NCI-H460 (cell line): Measurements from ENCODE around the gene HOXC6. TPM values are rescaled to one million over a fixed set of nuclear protein-coding genes. Genes with fewer than 3 reads are reported as not detected.
A peak's percentile ranks its signal among the peaks of the same experiment; 100 is the strongest.
"Not testable (repeated sequence)": the region's sequence is repeated elsewhere in the genome, so short reads cannot be mapped to it uniquely, and the experiment has no call there.

Experiments
- DNase-seq: peaks from one replicate; pipeline ENCODE4 v3.0.0-alpha.2; 2016; ENCODE audit warnings: low read depth; ENCODE audit errors: extremely low read depth
- total RNA-seq: library from RNA; depleted of rRNA; stranded (reverse); fragments of >200 nt; shearing (Covaris generic); gene quantifications from 2 replicates; pipeline ENCODE4 v1.2.3, GENCODE V29; 2014

HOXC6 gene
- total RNA-seq, 1 experiment from 2014 or later: 1.4 TPM

- no peak for DNase-seq
Observed at GRCh38 chr12:54038284-54038870, 10.1 kb downstream of the HOXC6 start.

DNA sequence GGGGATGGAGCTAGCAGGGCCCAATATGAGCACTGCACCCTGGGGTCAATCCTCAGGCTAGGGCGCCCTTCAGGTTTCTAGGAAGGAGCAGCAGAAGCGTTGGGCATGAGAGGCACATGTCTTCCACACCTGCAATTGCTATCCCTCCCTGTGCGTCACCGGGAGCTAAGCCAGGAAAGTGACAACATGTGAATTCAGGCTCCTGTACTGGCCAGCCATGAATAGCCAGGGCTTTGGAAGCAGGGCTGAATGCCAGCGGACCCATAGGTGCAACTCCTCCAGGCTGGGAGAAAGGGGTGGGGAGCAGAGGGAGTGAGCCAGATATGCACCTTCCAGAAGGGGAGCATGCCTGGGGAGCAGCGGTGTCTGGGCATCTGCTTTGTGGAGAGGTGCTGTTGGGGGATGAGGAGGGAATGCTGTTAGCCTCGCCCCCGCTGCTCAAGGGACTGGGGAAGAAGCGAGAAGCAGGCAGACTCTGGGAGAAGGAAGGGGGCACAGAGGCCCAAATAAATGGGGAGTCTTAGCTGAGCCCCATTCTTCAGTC lies 10.7 kb downstream of the HOXC6 start:
- no peak for DNase-seq

DNA sequence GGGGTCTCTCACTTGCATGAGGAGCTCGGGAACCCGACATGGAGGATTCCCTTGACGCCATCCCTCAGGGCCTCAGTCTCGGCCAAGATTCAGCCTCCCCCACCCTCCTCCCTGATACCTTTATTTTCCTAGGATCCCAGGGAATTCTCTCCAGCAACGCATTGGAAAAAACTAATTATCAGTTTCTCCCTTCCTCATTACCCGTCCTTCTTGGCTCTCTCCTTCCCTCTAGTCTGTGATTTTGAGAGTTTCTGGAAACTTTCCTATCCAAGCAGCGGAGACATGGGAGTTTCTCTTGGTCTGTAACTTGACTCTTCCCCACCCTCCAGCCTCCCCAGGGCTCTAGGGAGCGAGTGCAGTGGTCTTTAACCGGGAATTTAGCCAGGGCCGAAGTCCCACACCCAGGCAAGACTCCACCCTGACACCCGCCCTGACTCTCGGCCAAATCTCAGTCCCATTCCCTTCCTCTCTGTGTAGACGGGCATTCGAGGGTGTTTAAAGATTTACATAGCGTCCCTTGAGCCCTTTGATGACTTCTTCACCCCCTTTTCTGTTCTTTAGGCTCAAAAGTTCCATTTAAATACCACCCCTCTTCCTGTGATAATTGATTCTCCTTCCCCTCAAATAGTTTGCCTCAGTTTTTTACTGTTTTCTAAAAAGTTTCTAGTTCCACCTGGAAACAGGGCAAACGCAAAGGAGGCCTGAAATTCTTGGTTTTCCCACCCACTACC lies 11.3 kb downstream of the HOXC6 start:
- no peak for DNase-seq

- peak; percentile 18 for DNase-seq
Observed at GRCh38 chr12:54040148-54040494, 11.9 kb downstream of the HOXC6 start.

DNA sequence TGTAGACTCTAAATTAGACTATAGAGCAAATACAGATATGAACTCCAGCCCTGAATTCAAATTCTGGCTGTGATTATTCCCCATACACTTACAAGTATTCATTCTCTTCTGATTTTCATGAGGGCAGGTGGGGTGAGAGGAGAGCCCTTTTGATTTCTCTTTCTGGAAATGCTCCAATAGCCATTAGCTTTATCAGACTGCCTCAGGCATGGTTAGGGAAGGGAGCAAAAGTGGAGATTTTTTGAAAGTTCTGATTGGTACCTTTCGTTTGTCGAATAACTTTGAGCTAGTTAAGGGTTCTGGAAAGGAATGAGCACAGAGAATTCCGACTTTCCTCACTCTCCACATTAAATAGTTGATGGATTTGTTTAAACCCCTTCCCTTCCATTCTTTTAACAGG lies 12.4 kb downstream of the HOXC6 start:
- DNase-seq: no peak

- no peak for DNase-seq
Observed at GRCh38 chr12:54041097-54041690, 13.0 kb downstream of the HOXC6 start.

DNA sequence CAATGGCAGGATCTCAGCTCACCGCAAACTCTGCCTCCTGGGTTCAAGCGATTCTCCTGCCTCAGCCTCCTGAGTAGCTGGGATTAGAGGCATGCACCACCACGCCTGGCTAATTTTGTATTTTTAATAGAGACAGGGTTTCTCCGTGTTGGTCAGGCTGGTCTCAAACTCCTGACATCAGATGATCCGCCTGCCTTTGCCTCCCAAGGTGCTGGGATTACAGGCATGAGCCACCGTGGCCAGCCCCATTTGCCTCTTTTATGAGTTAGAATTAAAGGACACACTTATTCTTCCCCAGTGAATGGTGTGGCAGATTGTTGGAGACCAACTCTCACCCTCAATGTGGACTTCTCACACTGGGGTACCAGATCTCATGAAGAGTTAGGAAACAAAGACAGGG lies 13.8 kb downstream of the HOXC6 start:
- DNase-seq: not testable (repeated sequence)

DNA sequence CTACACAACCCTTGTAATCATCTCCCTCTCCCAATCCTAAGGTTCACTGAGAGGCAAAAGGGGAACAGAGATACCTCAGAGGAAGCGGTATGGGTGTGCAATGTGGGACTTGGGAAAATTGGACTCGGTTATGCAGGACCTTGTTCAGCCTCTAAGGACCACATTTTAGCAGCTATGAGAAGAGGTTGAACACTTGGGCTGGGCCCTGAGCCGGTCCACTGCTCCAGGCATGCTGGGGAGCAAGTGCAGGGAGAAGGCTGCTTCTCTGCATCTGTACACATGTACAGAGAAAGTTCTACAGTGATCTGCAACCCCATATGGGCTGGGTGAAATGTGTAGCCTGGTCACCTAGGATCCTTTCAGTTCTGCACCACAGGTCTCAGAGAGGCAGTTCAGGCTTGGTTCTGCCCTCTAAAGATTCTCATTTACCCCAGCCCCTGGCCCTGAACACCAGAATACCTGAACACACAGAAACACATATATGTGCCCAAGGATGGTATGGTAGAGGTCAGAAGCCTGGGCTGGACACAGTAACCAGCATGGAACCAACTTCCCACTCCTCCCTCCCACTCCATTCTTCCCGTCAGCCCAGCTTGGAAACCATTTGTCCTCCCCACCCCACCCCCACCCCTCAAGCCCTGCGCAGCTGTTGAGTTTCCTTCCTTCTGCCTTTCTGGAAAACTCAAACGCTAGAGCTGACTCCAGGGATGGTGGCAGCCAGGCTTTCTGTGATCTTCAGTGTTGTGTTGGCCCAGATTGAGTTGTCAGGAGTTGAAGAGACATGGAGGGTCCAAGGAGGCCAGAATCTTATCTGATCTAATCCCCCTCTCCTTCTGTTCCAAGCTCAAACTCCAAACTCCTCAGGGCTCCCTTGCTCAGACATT lies 15.0 kb downstream of the HOXC6 start:
- no peak for DNase-seq

- no peak for DNase-seq
Observed at GRCh38 chr12:54044425-54045103, 16.3 kb downstream of the HOXC6 start.

- no peak for DNase-seq
Observed at GRCh38 chr12:54045401-54045800, 17.2 kb downstream of the HOXC6 start.

DNA sequence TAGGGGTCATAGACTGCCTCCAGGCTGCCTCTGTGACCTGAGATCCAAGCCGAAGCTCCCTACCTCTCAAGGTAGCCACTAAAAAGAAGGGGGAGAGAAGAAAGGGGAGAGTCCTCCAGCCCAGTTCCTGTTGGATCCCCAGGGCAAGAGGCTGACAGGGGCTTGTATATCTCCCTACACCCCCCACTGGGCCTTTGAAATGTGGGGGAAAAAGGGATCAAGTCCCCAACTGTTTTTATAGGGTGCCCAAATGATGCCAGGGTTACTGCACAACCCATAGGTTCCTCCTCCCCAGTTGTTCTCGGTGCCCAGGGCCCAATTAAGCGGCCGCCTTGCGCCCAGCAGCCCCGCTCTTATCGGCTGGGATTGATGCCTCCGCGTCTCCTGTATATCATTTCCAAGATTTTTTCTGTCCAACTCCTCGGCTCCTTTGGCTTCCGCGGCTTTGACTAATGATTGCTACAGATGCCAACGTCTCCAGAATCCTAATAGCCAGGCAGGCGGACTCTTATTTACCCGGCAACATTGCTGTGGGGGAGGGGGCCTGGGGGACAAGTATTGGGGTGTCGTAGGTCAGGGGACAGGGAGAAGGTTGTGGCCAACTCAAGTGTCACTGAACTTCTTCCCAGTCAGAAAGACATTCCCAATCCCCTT lies 17.8 kb downstream of the HOXC6 start:
- no peak for DNase-seq

DNA sequence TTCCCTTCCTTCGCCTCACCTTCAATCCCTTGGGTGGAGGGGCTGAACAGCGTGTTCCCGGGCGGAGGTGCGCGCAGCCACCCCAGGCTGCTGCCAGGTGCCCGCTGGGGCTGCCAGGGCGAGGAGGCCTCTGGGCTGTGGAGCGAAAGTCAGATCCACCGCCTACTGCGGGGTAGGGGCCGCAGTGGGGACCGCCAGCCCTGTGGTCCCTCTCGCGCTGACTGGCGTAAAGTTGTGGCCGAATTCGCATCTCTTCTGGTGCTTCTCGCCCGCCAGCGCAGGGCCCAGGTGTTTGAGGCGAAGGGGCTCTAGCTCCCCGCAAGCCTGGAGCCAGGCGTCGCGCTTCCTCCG lies 18.5 kb downstream of the HOXC6 start:
- DNase-seq: no peak

- no peak for DNase-seq
Observed at GRCh38 chr12:54047160-54047963, 19.1 kb downstream of the HOXC6 start.

GRCh38 chr12:54047964-54048303 lies 19.7 kb downstream of the HOXC6 start:
- no peak for DNase-seq

DNA sequence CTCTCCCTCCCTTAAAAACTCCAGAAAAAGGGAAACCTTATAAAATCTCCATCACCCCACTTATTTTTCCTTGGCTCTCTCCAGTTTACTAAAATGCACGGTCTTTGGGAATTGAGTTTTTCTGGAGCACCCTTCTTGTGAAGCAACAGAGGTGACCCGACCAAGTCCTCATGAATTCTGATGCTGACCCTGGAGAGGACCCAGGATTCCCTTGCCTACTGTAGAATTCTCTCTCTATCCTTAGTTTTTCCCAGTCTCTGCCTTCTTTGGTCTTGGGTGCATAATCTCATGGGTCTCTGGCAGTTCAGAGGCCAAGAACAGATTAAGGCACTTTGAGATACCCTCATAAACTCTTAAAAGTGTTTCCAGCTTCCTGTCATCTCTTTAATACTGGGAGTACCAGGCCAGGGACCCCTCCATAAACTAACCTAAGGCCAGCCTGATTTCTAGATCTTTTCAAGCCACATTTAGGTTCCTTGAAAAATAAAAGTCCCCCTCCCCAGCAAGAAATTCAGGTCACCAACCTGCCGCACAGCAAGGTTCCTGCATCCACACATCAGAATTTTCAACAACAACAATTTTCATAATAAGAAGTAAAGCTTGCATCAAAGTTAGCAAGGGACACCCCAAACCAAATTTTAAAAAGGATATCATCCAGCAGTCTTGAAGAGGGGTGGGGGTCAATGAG lies 20.3 kb downstream of the HOXC6 start:
- no peak for DNase-seq

DNA sequence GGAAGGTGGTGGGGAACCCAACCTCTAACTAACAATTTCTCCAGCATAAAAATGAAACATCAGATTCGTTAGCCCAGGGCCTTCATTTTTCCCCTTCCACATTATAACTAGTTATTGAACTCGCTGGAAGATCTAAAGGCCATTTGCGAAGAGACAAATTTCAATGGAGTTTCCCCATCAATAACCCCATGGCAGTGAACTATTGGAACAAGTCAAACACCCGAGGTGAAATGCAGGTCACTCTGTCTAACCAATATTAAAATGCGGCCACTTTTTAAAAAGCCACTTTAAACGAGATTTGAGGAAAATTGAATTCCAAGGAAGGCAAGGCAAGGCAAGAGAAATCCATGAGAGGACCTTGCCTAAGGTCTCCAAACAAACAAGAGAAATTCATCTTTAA lies 20.9 kb downstream of the HOXC6 start:
- no peak for DNase-seq

DNA sequence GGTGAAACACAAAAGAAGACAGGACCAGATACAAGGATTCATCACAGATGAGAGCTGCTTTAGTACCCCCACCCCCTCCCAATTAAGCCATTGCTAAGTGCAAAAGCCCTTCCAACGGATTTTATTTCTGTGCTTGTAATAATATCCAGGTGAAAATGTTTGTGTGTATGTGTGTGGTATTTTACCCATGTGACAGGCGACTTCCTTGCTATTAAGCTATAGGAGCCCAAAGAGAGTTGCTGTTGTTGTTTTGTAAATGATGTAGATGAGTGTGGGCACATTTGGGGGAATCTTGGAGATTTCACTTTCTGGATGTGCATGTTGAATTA lies 22.2 kb downstream of the HOXC6 start:
- DNase-seq: no peak

DNA sequence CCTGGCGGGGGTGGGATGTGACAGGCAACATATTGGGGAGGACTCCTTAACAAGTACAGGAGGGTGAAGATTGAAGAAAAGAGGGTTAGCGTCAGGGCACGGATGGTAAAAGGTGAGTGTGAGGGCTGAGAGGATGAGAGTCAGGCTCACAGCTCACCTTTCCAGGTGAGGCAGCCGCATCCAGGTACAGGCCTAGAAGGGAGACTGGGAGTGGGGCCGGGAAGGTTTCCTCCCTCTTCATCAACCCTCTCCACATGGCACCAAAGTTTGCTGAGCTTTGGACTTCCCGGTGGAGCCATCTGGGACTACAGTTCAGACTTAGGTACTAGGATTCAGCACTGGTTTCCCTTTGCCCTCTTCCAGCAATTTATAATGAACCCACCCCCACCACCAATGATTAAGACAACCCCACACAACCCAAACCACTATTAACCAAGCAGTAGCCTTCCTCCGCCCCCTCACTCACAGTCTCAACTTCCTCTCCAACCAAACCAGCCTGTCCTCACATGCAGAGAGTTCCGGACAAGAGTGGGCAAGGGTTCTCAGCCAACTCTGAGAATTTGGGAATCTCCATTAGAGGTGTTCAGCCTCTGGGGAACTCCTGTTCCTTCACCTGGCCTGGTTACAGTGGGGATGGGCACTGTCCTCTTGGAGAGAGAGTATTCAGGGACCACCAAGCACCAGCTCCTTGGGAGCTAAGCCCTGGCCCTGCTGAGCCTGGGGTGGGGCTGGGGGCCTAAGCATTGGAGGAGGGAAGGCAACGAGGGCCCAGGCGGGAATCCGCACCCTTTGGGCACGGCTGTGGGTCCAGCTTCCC lies 23.0 kb downstream of the HOXC6 start:
- DNase-seq: no peak
